GM19372 (cell line): ENCODE results near the gene DNAJB8.

Source experiments
- ATAC-seq: cut with Tn5 transposase; IDR thresholded peaks from one replicate; pipeline ENCODE4 v1.9.1; 2021; ENCODE audit warnings: mild to moderate bottlenecking, low read depth, moderate library complexity; ENCODE audit not compliant: unreplicated experiment

The DNAJB8 gene

DNA sequence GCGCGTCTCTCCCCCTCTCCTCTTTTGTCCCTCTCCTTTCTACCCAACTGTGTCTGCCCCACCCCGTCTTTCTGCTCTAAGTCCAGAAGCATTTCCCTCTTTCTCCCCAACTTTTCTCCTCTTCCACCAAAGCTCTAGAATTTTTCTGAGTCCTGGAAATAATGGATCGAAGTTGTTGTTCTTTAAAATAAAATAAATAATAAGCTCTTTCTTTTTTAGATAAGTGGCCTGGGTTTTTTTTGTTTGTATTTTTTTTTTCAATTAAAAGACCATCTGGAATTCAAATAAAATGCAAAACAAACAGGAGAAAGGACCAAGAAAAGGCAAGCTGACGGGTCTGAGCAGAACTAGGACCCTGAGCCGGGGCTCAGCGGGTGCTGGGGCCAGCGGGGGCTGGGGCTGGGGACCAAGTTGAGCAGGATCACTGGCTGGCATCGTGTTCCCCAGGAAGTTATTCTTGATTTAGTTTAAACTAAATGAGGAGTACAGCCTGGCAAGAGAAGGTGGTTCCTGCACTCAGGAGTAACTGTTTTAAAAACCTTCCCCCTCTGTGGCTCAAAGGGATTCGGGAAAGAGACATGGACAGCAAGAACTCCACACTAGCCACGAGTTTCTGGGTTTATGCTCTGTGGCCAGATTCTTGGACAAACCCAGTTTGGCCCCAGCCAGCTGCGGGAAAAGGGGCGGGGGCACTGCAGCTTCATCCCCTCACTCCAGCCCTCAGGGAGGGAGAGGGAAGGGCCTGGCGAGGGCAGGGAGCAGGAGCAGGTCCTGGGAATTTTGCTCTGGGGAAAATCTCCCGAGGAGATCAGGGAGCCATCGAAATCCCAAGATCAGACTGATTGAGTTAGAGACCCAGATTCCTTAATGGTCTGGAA is 18.0 kb upstream of the DNAJB8 start:
- ATAC-seq, result no peak

- no peak for ATAC-seq
Observed at GRCh38 chr3:128483657-128484403, 17.1 kb upstream of the DNAJB8 start.

DNA sequence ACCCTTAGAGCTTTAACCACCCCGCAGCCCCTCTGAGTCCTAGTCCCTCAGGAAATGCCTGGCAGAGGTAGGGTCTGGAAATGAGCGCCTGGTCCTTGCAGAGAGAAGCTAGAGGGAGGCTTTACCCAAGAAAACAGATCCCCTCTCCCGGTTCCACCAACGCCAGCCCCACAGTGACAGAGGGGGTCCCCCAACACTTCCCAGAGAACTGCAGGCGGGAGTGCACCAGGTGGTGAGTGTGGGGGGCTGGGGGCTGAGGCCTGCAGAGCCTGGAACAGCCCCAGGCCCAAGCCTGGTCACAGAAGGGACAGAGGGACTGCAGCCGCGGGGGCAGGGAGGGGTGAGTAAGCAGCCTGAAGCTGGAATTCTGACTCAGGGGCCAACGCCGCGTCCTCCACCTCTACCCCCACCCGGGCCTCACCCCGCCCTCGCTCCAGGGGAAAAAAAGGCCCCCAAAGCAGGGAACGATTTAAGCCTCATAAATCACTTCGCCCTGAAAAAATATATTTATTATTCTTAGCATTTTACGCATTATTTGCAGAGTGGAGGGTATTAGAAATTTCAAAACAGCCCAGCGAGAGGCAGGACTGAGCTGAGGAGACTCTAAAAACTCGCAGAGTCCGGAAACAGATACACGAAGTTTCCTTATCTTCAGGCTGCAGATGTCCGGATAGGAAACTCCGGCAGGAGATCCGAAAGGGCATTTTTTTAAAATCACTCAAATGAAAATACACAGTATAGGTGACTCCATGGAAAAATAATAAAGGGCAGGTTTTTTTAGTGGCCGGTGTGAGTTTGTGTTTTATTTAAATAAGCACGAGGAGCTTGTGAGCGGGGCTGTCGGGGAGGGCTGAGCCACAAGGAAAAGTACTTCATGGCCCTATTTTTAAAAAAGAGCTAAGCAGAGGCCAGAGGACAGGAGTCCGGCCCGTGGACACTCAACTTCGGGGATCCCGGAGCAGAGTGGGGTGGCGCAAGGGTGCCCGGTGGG is 16.3 kb upstream of the DNAJB8 start:
- ATAC-seq, result no peak

DNA sequence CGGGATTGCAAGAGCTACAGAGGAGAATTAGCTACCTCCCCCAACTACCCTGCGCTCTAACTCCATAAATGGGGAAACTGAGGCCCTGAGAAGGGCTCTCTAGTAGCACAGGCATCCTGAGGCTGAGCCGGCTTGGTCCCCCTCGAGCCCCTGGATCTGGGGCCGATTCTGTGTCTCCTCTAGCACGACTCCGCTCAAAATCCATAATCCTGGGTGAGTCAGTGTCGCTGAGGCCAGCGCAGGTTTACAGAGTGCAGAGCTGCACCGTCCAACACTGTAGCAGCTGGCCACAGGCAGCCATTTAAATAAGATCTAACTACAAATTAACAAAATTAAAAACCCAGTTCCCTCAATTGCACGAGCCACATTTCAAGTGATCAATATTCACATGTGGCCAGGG is 15.5 kb upstream of the DNAJB8 start:
- no peak for ATAC-seq

GRCh38 chr3:128481438-128481942 is 14.8 kb upstream of the DNAJB8 start:
- no peak for ATAC-seq

DNA sequence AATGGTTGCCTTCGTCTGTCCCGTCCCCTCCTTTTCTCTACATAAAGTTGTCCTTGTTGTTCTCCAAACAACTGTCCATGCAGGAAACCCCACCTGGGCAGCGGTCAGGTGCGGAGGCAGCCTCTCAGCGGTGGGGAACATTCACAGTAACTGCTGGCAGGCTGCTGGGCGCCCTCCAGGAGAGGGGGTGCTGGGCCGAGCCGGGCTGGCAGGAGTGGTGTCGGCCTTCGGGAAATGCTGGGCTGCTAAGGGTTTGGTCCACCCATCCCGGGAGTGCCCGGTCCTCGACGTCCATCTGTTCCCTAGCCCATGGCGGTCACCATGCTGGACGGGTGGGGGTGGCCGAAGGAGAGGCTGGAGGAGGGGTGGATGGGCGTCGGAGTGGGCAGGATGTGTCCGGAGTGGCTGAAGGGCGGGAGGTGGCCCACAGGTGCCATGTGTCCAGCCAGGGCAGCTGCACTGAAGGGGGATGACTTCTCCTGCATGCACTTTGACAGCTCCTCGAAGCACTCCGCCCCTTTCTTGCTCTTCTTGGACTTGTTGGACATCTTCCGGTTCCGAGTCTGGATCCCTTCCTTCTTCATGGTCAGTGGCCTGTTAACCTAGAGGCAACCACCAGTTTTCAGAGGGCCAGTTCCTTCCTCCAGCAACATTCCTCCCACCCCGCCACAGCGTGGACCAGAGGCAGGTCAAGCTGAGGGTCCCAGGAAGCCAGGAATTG is 14.2 kb upstream of the DNAJB8 start:
- ATAC-seq, result no peak

DNA sequence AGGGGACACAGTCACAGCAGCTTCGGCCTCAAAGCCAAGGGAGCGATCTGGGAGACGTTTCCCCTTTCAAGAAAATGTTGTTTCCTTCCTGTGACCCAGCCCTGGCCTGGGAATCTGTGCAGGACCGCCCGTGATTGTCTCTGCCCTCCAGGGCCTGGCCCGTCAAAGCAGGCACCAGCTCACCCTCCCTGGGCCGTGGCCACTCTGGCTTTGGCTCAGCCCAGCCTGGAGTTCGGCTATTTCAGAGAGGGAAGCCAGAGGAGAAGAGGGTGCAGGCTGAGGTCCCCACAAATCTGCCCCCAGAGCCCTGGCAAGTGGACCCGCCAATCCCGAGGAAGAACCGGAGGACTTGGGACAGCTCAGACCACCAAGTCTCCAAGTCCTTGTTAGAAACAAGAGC is 13.6 kb upstream of the DNAJB8 start:
- ATAC-seq, result no peak

GRCh38 chr3:128479558-128480086 is 12.9 kb upstream of the DNAJB8 start:
- no peak for ATAC-seq

DNA sequence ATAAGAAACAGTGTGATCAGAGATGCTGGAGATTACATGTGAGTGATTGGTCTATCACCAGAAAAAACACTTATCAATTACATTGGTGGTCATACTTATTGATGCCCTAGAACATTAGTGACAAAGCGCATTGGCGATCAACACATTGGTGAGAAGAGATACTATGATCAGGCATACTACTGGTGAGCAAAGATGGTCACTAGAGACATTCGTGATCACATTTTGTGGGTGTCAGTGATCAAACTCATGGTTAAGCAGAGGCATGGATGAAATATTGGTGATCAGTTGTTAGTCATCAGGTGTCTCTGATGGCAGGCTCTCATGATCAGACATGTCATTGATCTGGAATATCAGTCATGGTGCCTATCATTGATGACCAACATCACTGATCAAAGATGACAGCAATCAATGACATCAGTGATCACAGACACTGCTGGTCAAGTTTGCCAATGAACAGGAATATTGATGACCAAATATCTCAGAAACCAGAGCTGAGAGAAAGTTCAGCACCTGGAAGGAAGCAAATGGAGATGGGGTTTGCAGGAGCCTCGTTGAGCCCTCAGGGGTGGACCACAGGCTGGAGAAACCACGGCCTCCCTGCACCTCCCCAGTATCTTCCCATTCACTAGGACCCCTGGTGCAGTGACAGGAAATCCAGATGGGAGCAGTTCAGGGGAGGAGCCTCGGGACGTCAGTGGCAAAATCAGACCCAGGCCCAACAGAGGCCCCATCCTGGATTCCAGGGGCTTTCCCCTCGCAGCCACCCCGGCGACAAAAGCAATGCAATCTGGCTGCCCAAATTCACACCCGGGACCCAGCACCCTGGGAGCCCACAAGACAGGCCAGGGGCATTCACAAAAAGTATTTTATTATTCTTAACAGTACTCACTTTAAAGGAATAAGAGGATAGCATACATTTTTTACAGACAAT is 12.2 kb upstream of the DNAJB8 start:
- no peak for ATAC-seq

- ATAC-seq, result no peak
Observed at GRCh38 chr3:128476659-128477058, 10.0 kb upstream of the DNAJB8 start.

GRCh38 chr3:128475355-128475754 is 8.7 kb upstream of the DNAJB8 start:
- no peak for ATAC-seq

DNA sequence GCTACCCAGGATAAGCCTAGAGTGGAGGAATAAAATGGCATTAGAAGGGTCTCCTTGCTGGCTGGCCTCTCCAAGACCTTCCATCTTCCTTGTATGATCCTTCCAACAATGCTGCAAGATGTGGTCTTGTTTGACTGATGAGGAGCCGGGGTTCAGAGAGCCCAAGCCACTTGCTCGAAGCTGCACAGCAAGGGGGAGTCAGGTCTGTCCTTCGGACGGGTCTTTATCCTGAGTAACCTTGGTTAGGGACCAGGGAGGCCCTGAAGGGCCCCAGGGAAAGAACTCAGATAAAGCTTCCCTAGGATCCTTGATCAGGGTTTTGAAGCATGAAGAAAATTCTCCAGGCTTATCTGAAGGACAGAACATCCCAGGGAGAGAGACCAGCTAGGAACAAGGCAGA is 7.0 kb upstream of the DNAJB8 start:
- ATAC-seq, result no peak

DNA sequence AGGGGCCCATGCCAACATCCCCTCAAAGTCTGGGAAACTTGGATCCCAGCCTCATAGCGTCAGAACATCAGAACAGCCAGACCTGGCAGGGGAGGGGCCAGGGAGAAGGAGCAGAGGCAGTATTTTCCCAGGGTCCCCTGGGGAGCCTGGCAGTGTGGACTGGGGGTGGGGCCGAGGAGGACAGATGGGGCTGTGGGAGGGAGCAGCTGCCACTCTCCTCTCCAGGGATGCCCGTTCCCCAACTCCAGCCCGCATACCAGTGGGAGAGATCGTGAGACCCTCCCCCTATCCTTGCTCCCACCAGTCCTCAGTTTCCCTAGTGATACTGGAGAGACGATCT is 6.5 kb upstream of the DNAJB8 start:
- no peak for ATAC-seq

GRCh38 chr3:128472449-128473179 is 5.9 kb upstream of the DNAJB8 start:
- no peak for ATAC-seq

DNA sequence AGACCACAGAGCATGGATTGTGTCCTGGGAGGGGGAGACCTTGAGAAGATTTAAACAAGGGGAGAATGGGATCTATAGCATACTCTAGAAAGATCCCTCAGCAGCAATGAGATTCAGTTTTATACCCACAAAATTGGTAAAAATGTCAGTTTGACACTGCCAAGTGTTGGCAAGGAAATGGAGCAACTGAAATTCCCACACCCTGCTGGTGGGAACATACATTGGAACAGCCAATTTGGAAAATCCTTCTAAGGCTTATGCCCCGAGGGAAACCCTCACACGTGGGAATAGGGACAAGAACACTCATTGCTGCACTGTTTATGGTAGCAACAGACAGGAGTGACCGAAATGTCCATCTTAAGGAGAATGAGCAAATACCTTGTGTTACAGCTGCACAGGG is 5.0 kb upstream of the DNAJB8 start:
- no peak for ATAC-seq

DNA sequence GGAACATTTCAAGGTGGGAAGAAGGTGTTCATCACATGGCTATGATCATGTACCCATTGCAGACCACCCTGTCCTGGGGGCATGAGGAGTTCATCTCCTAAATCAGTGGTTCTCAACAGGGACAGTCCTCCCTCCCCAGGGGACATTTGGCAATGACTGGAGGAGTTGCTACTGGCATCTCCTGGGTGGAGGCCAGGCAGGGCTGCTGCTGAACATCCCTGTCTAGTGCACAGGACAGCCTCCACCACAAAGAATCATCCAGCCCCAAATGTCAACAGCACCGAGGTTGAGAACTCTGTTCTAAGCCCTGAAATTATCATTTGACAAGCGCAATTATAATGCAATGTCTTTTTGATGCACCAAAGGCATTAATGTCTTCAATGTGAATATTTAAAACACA is 4.4 kb upstream of the DNAJB8 start:
- ATAC-seq, result no peak

- ATAC-seq, result no peak
Observed at GRCh38 chr3:128470134-128470899, 3.6 kb upstream of the DNAJB8 start.
